B cell (primary cell): ENCODE data around the gene GAPVD1.

Experiments
- EZH2 ChIP-seq: IDR thresholded peaks from 2 replicates; pipeline ENCODE4 v1.6.1; 2012; ENCODE audit warnings: borderline replicate concordance, low read depth, mild to moderate bottlenecking, moderate library complexity, low read length; ENCODE audit not compliant: insufficient read depth, poor library complexity, severe bottlenecking
- TF ChIP-seq, protein P1 (sequence below): fragments of 200-600 bp; IDR thresholded peaks from one replicate; pipeline ENCODE4 v1.8.0; 2022; ENCODE audit warnings: antibody characterized with exemption, mild to moderate bottlenecking

DNA sequence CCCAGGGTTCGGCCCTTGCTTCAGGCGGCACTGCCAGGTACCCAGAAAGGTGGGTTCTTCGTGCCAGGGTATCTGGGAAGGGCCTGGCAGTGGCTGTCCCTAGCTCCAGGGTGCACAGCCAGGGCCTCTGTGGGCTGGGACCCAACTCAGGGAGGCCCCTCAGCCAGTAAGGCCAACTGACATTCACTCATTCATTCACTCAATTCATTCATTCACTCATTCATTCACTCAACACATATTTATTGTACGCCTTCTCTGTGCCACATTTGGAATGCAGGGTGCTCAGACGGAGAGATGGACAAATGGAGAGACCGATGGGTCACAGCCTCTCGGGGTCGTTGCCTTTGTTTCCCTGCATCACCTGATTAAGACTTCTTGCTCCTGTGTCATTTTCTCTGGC lies 154.9 kb downstream of the GAPVD1 start:
- TF ChIP-seq, protein P1, sequence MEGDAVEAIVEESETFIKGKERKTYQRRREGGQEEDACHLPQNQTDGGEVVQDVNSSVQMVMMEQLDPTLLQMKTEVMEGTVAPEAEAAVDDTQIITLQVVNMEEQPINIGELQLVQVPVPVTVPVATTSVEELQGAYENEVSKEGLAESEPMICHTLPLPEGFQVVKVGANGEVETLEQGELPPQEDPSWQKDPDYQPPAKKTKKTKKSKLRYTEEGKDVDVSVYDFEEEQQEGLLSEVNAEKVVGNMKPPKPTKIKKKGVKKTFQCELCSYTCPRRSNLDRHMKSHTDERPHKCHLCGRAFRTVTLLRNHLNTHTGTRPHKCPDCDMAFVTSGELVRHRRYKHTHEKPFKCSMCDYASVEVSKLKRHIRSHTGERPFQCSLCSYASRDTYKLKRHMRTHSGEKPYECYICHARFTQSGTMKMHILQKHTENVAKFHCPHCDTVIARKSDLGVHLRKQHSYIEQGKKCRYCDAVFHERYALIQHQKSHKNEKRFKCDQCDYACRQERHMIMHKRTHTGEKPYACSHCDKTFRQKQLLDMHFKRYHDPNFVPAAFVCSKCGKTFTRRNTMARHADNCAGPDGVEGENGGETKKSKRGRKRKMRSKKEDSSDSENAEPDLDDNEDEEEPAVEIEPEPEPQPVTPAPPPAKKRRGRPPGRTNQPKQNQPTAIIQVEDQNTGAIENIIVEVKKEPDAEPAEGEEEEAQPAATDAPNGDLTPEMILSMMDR: no peak
- TF ChIP-seq EZH2: no peak
